SKM-1 treated with dmso at 0.1 percent for 144 hours (cell line): ENCODE data around the gene SPRTN.
"Not testable (repeated sequence)": the region's sequence is repeated elsewhere in the genome, so short reads cannot be mapped to it uniquely, and the experiment has no call there.

Experiments
- DNase-seq: peaks from one replicate; lab custom pipeline; 2025; ENCODE audit not compliant: unreplicated experiment; lab: John Stamatoyannopoulos, UW

SPRTN gene

GRCh38 chr1:231335663-231336602, 2.2 kb upstream of the SPRTN start:
- no peak for DNase-seq

DNA sequence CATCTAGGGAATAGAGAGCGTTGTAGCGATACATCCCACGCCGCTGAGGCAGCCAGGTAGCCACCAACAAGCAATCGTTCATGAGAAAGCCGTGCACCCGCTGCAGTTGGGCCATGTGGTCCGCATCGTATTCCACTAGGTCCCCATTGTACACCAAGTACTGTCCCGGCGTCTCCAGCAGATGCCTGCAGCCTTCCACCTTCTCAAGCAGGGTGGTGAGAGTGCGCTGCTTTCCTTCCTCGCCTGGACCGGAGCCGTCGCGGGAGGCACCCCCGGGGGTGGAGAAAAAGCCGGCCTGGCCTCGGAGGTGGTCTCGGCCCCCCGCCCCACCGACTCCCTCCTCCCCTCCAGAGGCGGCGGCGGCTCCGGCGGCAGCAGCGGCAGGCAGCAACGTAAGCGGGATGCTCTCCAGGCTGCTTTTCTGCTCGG, 1.0 kb upstream of the SPRTN start:
- no peak for DNase-seq

DNA sequence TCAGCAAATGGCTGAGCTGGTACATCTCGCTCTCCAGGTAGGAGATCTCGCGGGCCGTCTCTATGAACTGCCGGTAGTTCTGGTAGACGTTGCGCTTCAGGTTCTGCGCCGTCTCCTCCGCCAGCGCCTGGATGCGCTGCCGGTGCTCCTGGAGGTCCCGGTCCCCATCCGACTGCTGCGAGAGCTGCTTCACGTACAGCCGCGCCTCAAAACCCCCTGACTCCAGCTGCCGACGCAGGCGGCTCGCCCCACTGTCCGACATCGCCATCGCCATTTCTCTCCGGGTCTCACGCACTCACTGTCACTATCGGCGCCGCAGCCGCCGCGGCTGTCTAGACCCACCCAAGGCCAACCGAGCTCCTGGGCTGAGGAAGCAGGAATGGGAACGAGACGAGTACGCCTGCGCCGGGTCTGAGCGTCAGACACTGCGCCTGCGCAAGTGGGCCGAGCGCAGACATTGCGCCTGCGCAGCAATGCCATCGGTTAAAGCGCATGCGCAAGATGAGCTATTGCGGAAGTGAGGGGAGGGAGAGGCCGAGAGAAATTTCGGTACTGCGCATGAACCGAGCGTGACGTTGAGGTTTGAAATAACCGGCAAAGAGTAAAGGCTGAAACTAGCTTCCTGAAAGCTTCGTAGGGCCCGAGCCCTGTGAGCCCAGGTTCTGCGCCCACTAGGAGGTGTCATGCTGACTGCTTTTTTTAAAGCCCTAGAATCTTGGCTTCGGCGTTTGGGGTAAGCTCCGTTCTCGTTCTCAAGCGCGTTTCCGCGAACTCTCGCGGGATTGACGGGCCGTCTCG, 422 bp upstream of the SPRTN start, which contains the start of gene EXOC8:
Gene EXOC8, minus strand, starts transcription at position 381 of the 798 bp plus-strand sequence. Its CDS starts 107 bp downstream, at position 274.
- DNase-seq: peak; percentile 99

- no peak for DNase-seq
These were observed 2.4 kb downstream of the SPRTN start for GRCh38 chr1:231340328-231341013.

DNA sequence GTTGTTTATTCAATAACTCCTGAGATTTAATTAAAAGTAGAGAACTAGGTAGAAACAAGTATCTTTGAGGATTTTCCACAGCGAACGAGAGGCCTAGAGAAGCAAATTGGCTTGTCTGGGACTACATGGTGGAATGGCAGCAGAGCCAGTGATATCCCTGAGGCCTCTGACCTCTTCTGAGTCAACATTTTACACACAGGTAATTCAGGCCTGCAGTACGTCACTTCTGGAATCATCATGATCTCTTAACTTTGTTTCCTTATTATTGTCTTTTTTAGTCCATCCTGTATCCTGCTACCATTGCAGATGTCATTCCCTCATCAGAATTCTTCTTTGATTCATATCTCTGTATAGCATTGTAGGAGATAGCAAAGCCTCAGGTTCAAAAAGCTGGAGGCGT, 9.9 kb downstream of the SPRTN start:
- no peak for DNase-seq

- DNase-seq: no peak
These were observed 10.3 kb downstream of the SPRTN start for GRCh38 chr1:231348442-231348841.

- not testable (repeated sequence) for DNase-seq
These were observed 10.8 kb downstream of the SPRTN start for GRCh38 chr1:231348856-231349255.

DNA sequence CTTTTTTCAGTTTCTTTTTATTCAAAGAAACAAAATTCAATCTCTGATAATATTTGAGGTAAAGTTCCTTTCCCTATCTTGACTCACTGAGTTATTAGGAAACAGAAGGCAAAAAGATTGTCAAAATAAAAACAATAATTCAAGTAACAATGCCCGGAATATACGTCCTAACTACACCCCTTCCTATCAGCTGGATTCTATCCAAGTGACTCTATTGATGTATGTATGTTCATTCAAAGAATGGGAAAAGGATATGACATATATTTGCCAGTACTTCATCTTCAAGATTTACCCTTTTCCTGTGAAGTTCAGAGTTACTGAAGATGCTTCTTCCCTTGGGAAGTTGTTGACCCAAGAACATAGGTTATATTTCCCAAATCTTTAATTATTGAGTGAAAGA, 13.7 kb downstream of the SPRTN start:
- no peak for DNase-seq

DNA sequence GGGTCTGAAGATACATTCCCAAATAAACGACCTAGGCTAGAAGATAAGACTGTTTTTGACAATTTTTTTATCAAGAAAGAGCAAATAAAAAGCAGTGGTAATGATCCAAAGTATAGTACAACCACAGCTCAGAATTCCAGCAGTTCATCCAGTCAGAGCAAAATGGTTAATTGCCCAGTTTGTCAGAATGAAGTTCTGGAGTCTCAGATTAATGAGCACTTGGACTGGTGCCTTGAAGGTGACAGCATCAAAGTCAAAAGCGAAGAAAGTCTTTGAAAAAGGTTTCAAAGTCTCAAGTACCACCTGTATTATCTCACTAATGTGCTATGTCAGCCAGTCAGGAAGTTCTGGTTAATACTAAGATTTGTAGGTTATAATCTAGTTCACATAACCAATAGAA, 15.0 kb downstream of the SPRTN start:
- no peak for DNase-seq

- no peak for DNase-seq
These were observed 16.4 kb downstream of the SPRTN start for GRCh38 chr1:231354330-231355020.

GRCh38 chr1:231355171-231355570, 17.1 kb downstream of the SPRTN start:
- no peak for DNase-seq

GRCh38 chr1:231357187-231357772, 19.2 kb downstream of the SPRTN start:
- no peak for DNase-seq

DNA sequence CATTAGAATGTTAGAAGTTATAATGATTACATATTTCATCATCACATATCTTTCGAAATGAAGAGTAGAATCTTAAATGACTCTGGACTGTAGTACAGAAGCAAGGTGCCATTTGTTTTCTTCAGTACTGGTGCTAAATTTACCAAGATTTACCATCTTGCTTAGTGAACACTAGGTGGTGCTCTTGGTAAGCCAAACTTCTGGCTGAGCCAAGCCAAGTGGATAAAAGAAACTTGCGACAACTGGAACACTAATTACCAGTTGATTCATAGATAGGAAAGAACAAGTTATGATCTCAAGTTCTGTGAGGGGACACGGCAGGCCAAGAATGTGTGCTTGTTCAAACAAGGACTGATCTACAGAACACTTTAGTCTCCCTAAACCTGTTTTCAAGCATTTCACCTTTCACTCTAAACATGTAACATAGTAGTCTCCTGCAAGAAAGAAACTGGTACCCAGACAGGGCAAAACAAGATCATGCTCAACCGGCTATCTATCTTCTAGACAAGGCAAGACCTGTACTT, 19.8 kb downstream of the SPRTN start:
- peak; percentile 78 for DNase-seq

DNA sequence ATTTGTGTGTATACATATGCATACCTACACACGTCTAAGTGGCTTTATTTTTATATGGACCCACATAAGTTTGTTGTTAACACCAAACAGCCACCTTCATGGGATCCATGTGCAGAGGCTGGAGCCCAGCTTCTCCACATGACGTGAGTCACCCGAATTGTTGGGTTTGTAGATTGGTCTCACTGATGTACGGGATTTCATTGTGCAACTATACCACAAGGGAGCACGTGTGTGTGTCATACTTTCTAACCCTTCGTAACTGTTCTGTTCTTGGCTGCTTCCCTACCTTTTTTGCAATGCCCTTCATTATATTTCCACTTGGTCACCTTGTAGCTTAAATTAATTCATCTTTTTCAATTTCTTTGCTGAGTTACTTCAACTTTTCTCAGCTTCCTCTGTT, 21.0 kb downstream of the SPRTN start:
- DNase-seq: peak; percentile 94

DNA sequence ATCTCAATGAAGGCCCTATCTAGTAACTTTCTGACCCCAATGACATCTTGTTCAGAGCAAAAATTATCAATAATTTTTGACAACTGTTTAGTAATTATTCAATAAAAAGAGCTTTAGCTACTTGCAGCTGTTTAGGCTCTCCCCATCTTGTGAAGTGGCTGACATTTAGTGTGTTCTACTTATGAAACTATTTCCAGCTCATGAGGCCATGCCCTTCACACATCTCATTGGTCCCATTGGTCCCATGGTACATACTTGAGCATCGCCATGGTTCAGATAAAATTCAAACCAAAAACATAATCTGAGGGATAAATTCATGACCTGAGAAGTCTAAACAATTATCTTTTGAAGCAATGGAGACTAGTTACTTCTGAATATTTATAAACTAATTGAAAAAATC, 24.2 kb downstream of the SPRTN start:
- DNase-seq: no peak

- DNase-seq: no peak
These were observed 25.5 kb downstream of the SPRTN start for GRCh38 chr1:231363624-231364023.

GRCh38 chr1:231364192-231364591, 26.1 kb downstream of the SPRTN start:
- no peak for DNase-seq

DNA sequence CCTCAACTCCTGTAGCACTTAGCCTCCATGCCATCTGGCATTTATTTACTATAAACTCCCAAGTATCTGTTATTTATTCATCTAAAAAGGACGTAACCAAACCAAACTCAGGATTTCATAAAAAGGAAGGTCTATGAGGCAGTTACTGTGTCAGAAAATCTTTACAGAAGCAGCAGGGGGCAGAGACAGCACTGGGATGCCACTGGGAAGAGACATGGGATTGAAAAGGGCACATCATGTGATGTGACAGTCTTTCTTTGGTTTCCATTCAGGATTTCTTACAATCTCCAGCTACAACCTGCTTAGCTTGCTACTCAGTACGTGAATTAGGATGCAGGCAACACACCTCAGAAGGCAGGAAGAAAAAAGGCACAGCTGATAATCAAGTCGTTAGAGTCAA, 31.2 kb downstream of the SPRTN start:
- no peak for DNase-seq

GRCh38 chr1:231372501-231372900, 34.4 kb downstream of the SPRTN start:
- no peak for DNase-seq

DNA sequence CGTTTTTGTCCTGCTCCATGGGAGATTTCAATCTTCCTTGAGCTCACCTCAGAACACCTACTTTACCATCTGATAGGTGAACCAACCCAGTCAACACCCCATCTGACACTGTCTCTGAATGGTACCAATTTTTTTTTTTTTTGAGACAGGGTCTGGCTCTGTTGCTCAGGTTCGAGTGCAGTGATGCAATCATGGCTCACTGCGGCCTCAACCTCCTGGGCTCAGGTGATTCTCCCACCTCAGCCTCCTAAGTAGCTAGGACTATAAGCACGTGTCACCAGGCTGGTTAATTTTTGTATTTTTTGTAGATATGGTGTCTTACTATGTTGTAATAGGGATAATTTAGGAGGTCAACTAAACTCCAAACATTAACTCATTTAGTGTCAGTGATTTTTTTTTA, 36.3 kb downstream of the SPRTN start:
- DNase-seq: no peak
